ENCODE results near the gene IGSF3. TPM values are rescaled to one million over a fixed set of nuclear protein-coding genes. Genes with fewer than 3 reads are reported as not detected.
A peak's percentile ranks its signal among the peaks of the same experiment; 100 is the strongest.
"Not testable (repeated sequence)": the region's sequence is repeated elsewhere in the genome, so short reads cannot be mapped to it uniquely, and the experiment has no call there.

IGSF3 gene
- polyA plus RNA-seq, 1 donor from 2014 or later, result not detected

DNA sequence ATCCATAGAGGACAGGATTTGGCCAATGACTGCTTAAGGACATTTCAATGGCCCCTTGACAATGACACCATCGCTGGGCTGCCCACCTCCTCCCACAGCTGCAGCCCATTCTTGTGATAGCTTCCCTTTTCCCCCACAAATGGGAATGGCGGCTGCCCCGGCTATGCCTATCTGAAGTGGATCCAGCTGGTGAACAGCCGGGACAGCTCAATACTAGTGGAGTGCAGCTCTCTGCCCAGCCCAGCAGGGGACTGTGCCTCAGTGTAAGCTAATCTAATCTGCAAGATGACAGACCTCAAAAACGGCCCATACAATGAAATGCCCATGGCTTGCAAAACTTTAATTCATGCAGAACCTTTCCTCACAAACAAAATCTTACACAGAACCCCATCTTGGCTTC is 49.7 kb downstream of the IGSF3 start:
- H3K27ac Mint-ChIP-seq, H3K9me3 Mint-ChIP-seq, H3K4me1 Mint-ChIP-seq, H3K27me3 Mint-ChIP-seq, H3K4me3 Mint-ChIP-seq, H3K36me3 Mint-ChIP-seq: not testable (repeated sequence)

- not testable (repeated sequence) for H3K27me3 Mint-ChIP-seq, H3K4me3 Mint-ChIP-seq, H3K27ac Mint-ChIP-seq, H3K4me1 Mint-ChIP-seq, H3K36me3 Mint-ChIP-seq, H3K9me3 Mint-ChIP-seq
These were observed 53.7 kb downstream of the IGSF3 start for GRCh38 chr1:116613825-116614224.

DNA sequence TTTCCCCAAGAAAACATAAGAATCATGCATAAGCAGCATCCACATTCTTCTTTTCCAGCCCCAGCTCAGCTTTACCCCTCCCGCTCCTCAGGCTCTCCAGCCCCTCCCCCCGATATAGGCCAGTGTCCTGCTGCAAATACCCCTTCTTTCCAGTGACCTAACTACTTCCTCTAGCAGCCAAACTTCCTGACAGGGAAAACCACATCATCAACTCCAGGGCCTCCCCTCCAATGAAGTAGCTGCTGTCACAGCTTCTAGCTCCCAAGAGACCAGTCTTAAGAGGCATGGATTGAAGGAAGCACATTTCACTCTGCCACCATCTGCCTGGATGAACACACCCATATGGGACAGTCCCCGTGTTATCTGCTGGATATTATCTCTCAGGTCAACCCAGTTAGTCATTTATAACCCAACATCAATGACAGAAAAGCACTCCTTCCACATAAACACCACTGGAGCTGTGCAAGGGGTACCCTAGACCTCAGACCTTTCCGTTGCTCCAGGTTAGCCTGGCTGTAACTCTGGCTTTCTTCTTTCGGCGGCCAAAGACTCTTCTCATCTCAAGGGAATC is 57.6 kb downstream of the IGSF3 start:
- H3K27ac Mint-ChIP-seq, H3K27me3 Mint-ChIP-seq, H3K4me1 Mint-ChIP-seq, H3K4me3 Mint-ChIP-seq, H3K9me3 Mint-ChIP-seq, H3K36me3 Mint-ChIP-seq: not testable (repeated sequence)

GRCh38 chr1:116608841-116609240 is 58.7 kb downstream of the IGSF3 start:
- H3K36me3 Mint-ChIP-seq, H3K4me1 Mint-ChIP-seq, H3K4me3 Mint-ChIP-seq, H3K27me3 Mint-ChIP-seq, H3K27ac Mint-ChIP-seq, H3K9me3 Mint-ChIP-seq: not testable (repeated sequence)

DNA sequence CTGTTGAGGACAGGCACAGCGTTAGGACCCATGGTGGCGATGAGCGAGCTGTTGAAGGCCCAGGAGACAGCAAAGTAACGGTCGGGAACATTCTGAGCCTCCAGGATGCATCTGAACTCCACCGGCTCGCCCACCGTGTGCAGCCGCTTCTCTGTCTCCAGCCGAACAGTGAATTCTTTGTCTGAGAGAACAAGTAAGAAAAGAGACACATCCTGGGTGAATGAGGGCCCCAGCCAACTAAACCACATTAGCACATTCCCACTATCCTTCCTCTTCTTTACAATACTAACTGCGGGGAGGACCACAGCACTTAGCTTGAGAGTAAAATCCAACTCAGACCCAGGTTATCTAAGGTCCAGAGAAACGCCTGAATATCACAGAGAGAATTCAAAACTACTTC is 59.4 kb downstream of the IGSF3 start:
- H3K36me3 Mint-ChIP-seq, H3K27ac Mint-ChIP-seq, H3K4me3 Mint-ChIP-seq, H3K4me1 Mint-ChIP-seq, H3K27me3 Mint-ChIP-seq, H3K9me3 Mint-ChIP-seq: not testable (repeated sequence)

DNA sequence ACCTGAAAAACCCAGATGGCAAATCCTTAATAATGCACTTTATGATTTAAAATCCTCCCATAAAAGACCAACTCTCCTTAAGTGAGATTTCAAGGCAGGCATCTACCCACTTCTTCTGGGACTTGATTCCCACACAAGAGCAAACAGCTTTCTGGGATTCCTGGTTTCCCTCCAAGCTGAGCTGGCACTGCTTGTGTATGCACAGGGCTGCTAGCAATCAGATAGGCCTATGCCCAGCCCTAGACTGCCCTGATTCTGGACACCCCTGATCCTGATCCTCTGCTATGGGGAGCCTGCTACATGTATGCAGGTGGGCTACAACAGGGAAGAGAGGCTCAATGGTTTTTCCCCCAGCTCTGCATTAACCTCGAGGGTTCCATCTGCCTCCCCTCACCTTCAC is 60.1 kb downstream of the IGSF3 start:
- not testable (repeated sequence) for H3K9me3 Mint-ChIP-seq, H3K27me3 Mint-ChIP-seq, H3K4me3 Mint-ChIP-seq, H3K27ac Mint-ChIP-seq, H3K36me3 Mint-ChIP-seq, H3K4me1 Mint-ChIP-seq

DNA sequence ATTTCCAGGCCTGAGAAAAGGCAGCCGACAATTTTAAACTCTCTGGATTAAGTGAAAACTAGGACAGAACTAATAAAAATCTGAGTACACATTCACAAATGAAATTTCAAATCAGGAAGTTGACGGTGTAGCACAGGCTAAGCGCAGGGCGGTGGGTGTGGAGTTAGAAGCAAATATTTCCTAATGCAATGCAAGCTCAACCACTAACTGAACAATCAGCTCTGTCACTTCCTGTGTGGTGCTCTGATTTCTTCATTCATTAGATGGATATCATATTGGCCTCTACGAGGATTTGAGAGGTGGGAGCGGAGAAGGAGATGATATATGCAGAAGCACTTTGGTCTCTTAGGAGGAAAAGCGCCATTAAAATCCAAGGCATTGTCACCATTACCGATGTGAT is 61.5 kb downstream of the IGSF3 start:
- not testable (repeated sequence) for H3K9me3 Mint-ChIP-seq, H3K4me3 Mint-ChIP-seq, H3K4me1 Mint-ChIP-seq, H3K27ac Mint-ChIP-seq, H3K27me3 Mint-ChIP-seq, H3K36me3 Mint-ChIP-seq

DNA sequence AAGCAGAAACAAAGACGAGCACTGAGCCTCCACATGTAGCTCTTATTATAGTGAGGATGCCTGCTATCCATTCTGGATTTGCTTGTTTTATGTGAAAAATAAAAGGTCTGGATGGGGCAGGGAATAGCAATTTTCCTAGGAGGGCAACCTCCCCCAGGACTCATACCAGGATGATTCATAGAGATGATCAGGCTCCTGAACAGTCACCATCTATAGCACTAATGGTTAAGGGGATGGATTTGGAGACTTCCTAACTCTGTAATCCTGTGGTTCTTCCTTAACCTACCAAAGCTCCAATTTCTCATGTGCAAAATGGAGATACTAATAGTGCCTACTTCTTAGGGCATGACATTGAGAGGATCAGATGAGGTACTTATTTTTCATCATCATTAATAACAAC is 62.2 kb downstream of the IGSF3 start:
- H3K9me3 Mint-ChIP-seq, result no peaks in the 10 kb centered on the region
- no peaks in the 10 kb centered on the region for H3K27me3 Mint-ChIP-seq
- peaks cover 4% of the 10 kb centered on the region for H3K36me3 Mint-ChIP-seq
- H3K27ac Mint-ChIP-seq, result no peak overlapping the region
- peaks cover 0 to 1% (median 0%) of the 10 kb centered on the region in 3 donors for H3K4me1 Mint-ChIP-seq
- H3K4me3 Mint-ChIP-seq, result no peak overlapping the region

GRCh38 chr1:116604408-116604807 is 63.1 kb downstream of the IGSF3 start:
- not testable (repeated sequence) for H3K36me3 Mint-ChIP-seq, H3K4me3 Mint-ChIP-seq, H3K27me3 Mint-ChIP-seq, H3K27ac Mint-ChIP-seq, H3K9me3 Mint-ChIP-seq, H3K4me1 Mint-ChIP-seq

GRCh38 chr1:116603646-116604045 is 63.9 kb downstream of the IGSF3 start:
- H3K27me3 Mint-ChIP-seq, H3K4me1 Mint-ChIP-seq, H3K36me3 Mint-ChIP-seq, H3K9me3 Mint-ChIP-seq, H3K4me3 Mint-ChIP-seq, H3K27ac Mint-ChIP-seq: not testable (repeated sequence)

DNA sequence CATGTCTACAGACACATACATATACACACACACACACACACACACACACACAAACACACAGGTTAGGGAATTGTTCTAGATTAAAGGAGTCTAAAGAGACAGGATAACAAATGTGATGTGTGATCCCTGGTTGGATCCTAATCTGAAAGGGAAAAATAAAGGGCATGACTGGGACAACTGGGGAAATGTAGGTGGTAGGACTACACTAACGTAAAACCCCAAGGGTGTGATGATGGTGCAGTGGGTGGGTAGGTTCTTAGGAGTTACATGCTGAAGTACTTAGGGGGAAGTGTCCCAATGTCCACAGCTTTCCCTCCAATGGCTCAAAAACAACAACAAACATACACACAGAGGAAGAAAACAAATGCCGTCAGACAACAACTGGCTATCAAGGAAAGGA is 68.2 kb downstream of the IGSF3 start:
- not testable (repeated sequence) for H3K27me3 Mint-ChIP-seq, H3K27ac Mint-ChIP-seq, H3K4me3 Mint-ChIP-seq, H3K36me3 Mint-ChIP-seq, H3K9me3 Mint-ChIP-seq
- H3K4me1 Mint-ChIP-seq, result peaks cover 6 to 11% (median 7%) of the 10 kb centered on the region in 3 donors

DNA sequence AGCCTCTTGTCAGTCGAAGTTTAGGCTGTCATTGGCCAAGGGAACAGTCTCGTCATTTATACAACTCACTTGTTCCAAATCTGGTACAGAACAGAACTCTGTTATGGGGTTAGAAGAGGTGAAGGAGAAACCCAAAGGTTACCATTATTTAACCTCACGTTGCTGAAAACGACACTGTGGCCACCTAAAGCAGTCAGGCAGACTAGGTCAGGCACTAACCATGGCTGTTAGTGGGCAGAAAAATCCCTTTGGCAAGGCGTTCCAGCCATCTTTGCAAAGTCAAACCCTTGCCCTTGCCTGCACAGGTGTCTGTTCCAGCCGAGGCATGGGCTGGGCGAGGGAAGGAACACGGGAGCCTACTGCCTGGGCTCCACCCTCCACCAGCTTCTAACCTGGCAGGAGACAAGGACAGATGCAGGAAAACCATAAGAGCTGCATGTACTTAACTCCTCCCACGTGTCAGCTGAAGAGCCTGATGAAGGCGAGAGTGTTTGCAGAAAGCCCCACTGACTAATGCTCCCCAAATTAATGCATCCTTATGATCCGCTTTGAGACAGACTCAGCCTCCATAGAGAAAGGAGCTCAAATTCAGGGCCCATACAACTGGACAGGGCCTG is 69.0 kb downstream of the IGSF3 start:
- H3K27ac Mint-ChIP-seq, H3K9me3 Mint-ChIP-seq, H3K36me3 Mint-ChIP-seq, H3K27me3 Mint-ChIP-seq, H3K4me3 Mint-ChIP-seq: not testable (repeated sequence)
- peaks cover 6 to 11% (median 7%) of the 10 kb centered on the region in 3 donors for H3K4me1 Mint-ChIP-seq

GRCh38 chr1:116597388-116597787 is 70.1 kb downstream of the IGSF3 start:
- not testable (repeated sequence) for H3K9me3 Mint-ChIP-seq, H3K27ac Mint-ChIP-seq, H3K36me3 Mint-ChIP-seq, H3K4me3 Mint-ChIP-seq, H3K27me3 Mint-ChIP-seq
- H3K4me1 Mint-ChIP-seq, result peaks cover 6 to 11% (median 7%) of the 10 kb centered on the region in 3 donors

GRCh38 chr1:116596742-116597307 is 70.7 kb downstream of the IGSF3 start:
- H3K9me3 Mint-ChIP-seq, H3K27ac Mint-ChIP-seq, H3K36me3 Mint-ChIP-seq, H3K27me3 Mint-ChIP-seq, H3K4me3 Mint-ChIP-seq: not testable (repeated sequence)
- peaks cover 6 to 11% (median 7%) of the 10 kb centered on the region in 3 donors for H3K4me1 Mint-ChIP-seq

- H3K9me3 Mint-ChIP-seq, H3K27me3 Mint-ChIP-seq, H3K36me3 Mint-ChIP-seq, H3K27ac Mint-ChIP-seq: not testable (repeated sequence)
- Mint-ChIP-seq H3K4me1 (peaks cover 6 to 11% (median 7%) of the 10 kb centered on the region in 3 donors), H3K4me3 (peak overlapping the region in 3 of 4 donors; percentile 26 to 66 (median 61))
These were observed 71.4 kb downstream of the IGSF3 start for GRCh38 chr1:116595946-116596741.

Data from IgD-negative memory B cell (primary cell).